ENCODE data around the gene PRDM15.

The PRDM15 gene

GRCh38 chr21:41859297-41859980, 19.7 kb downstream of the PRDM15 start:
- no peak for DNase-seq

- DNase-seq, result no peak
Observed at GRCh38 chr21:41858466-41859296, 20.5 kb downstream of the PRDM15 start.

DNA sequence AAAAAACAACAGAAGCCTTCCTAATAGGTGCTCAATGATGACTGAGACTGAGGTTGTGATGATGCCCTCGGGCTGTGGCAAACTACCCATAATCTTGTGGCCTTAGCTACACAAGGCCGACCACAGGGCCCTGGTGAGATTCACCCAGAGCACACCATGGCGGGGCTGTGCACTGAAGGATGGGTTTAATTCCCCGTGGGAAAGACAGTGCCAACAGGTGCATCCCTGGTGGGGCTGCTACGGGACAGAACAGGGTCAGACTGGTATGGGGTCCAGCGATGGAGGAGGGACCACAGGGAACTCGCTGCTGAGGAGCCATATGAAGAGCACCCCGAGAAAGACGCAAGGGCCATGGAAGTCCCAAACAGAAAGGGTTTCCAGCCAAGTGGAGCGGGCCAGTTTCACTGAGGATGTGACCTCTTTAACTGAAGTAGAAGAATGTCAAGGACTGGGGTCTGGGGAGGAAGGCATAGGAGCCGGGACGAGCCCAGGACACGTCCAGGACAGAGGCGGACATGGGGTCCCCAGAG, 21.3 kb downstream of the PRDM15 start:
- DNase-seq, result no peak

GRCh38 chr21:41856572-41856971, 22.6 kb downstream of the PRDM15 start:
- no peak for DNase-seq

GRCh38 chr21:41854426-41854995, 24.6 kb downstream of the PRDM15 start:
- no peak for DNase-seq

GRCh38 chr21:41852929-41853320, 26.2 kb downstream of the PRDM15 start:
- no peak for DNase-seq

DNA sequence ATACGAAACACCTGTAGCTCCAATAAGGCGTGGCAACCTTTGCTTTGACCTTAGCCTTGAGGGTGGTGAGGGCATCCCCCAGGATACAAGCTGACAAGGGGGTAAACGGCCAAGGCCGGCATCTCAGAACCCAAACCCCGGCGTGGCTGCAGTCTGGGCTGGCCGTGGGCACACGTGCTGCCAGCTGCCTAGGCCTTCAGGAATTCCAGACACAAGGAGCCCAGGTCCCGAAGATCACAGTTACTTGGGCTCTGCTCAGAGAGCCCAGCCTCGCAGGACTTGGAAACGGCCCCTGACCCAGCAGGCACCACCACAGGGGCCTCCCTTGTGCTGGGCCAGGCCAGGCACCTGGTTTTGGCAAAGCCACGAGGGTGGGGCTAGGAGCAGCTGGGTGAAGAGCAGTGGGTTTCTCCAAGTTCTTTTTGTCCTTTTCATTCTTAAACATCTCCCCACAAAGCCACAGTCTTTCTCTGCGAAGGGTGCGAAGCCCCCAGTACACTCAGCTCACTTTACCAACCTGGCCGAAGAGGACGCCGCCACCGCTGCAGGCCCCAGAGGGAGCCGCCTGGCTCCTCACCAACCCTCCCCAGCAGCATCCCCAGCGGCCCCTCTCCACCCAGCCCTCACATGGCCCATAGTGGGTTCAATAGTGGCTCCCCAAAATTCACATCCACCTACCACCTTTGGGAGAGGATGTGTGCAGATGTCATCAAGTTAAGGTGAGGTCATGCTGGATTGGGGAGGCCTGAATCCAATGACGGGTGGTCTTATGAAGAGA, 26.8 kb downstream of the PRDM15 start:
- DNase-seq, result no peak

DNA sequence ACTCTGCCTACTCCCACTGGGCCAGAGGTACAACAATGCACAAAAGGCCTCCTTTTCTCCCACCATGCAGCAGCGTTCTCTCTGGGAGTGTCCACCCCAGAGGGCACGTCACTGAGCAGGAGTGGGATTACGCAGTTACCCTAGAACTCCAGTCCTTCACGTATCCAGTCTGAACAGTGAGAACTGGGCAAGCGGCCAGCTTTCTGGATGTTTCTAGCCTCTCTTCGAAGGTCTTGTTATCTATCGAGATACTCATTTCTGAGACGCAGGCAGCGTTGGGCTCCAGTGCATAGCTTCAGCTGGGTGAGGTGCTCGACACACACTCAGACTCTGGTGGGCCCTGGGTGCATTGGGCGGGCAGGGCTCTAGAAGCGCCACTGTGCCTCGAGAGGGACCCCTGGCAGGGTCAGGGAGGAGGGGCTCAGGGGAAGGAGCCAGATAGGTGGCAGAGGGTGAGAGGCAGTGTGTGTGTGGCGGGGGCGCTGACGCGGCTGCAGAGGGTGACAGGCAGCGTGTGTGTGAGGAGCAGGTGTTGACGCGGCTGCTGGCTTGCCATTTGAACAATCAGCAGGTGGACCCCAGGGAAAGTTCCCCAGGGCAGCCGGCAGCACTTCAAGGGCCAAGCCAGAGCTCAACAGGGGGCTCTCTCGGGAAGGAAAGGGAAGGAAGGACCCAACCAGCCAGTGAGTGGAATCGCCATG, 27.9 kb downstream of the PRDM15 start:
- DNase-seq, result no peak

DNA sequence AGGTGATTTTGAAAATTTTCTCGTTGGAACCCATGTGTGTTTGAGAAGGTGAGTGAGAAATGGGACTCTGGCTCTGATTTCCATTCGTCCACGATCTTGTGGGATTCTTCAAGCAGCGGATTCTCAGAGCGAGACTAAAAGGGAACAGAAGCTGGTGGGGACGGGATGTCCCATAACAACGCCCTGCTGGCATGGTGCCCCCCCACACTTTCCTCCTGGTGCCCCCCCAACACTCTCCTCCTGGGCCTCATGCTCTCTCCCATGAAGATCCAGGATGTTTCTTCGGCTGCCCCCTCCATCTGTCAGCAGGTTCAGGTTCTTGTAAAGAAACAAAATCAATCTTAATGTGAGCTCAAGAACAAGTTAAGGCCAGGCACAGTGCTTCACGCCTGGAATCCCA, 29.1 kb downstream of the PRDM15 start:
- DNase-seq, result no peak

DNA sequence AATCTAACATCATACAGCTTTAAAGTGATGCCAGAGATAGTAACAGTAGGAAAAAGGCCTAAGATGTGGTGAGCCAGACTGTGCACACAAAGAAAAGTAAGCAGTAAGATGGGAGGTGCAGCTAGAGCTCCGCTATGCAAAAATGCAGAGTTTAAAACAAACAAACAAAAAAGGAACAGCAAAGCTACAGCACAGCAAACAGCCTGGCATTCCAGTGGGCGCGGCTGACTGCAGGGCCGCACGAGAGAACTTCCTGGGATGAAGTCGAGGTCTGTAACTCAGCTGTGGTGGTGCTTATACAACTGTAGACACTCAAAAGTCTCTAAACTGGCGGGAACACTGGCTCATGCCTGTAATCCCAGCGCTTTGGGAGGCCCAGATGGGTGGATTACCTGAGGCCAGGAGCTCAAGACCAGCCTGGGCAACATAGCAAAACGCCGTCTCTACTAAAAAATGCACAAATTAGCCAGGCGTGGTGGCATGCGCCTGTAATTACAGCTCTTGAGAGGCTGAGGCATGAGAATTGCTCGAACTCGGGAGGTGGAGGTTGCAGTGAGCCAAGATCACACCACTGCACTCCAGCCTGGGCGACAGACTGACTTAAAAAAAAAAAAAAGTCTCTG, 30.1 kb downstream of the PRDM15 start:
- DNase-seq, result no peak

DNA sequence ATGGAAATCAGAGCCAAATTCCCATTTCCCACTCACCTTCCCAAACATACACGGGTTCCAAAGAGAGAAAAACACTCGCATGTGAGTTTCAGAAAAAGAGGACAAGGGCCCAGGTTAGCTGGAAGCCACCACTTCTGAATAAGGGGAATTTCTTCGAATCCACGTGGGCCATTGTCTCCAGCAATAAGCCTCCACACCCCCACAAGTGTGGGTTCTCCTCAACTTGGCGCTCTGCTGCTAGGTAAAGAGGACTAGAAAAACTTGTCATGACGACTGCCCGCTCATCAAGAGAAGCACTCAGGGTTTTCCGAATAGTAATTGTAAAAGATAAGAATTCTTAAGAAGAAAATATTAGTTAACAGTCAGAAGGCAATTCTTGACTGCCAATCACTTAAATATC, 30.6 kb downstream of the PRDM15 start:
- no peak for DNase-seq

DNA sequence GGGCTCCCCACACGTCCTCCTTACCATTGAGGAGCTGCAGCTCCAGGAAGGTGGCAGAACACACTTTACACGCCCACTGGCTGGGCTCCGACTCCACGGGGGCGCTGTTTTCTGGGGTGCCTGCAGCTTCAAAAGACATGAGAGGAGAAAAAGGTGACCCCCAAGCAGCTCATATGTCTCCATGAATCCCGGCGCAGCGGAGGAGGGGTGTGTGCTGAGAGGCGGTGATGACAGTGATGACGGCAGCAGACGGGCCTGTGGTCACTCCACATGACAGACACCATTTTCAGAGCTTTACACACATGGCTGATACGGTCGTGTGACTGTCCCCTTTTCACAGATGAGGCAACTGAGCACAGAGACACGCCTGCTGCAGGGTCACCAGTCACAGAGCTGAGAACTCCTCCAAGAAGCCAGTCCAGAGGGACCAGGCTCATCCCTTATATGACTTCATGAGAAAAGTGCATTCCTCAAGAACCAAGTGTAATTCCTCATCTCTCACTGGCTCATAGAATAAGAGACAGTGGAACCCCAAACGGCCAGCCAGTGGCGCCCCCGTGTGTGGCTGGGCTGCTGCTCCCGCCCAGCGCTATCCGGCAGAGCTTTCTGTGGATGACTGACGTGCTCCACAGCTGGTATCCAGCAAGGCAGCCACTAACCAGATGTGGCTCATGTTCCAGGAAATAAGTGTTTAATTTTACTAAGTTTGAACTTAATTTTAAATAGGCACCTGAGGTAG, 31.9 kb downstream of the PRDM15 start:
- no peak for DNase-seq

DNA sequence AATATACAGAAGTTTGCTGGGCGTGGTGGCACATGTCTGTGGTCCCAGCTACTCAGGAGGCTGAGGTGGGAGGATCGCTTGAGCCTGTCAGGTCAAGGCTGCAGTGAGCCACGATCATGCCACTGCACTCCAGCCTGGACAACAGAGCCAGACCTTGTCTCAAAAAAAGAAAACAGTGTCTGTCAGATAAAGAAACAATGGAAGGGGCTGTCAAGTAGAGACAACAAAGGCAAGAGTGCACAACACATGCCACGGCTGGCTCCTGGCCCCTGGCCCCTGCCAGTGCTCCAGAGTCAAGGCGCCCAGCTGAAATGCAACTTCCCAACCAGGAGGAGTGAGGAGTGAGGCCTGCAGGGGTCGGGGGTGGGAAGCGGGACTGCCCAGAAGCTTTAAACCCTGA, 32.6 kb downstream of the PRDM15 start:
- DNase-seq, result no peak

GRCh38 chr21:41846033-41846317, 33.2 kb downstream of the PRDM15 start:
- DNase-seq, result no peak

DNA sequence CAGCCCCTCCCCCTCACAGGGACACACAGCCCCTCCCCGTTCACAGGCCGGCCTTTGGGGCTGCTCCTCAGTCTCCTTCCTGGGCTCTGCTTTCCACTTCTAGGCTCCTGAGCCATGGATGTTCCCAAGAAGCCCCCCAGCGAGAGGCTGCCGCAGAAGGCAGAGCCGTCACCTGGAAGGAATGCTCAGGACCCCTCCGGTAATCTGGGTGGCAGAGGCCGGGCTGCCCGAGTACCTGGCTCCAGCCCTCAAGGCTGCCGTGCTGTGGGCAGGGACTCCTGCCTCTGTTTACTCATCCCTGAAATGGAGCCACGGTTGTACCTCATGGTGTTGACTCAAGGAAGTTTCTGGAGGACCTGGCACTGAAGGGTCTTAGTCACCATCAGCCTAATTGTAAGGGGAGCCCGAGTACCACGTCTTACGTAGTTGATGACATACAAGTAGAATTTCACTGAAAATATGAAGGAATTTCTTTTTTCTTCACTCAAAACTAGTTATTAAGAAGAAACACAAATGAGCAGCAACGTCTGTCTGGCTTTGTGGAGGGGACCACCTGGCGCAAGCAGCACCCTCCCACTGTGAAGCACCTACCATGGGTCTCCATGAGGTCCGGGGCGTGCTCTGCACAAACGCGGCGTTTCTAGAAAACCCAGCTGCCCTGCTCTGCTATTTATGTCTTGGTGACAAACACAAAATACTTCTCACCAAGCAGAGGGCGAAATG, 33.7 kb downstream of the PRDM15 start:
- DNase-seq, result no peak

GRCh38 chr21:41843584-41843983, 35.6 kb downstream of the PRDM15 start:
- DNase-seq, result no peak

DNA sequence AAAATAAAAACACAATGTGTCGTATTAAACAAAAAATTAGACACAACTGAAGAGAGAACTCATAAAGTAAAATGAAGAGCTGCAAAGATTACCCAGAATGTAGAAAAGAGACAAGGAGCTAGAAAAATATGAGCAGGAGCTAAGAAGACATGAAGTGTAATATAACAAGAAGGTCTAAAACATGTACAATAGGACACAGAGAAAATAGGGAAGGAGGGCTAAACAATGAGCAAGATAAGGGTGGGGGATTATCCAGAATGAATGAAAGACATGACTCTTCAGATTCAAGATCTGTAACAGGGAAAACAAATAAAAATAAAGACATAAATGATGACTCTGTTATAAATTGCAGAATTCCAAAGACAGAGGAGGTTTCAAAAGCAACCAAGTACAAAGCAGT, 38.3 kb downstream of the PRDM15 start:
- DNase-seq, result no peak

DNA sequence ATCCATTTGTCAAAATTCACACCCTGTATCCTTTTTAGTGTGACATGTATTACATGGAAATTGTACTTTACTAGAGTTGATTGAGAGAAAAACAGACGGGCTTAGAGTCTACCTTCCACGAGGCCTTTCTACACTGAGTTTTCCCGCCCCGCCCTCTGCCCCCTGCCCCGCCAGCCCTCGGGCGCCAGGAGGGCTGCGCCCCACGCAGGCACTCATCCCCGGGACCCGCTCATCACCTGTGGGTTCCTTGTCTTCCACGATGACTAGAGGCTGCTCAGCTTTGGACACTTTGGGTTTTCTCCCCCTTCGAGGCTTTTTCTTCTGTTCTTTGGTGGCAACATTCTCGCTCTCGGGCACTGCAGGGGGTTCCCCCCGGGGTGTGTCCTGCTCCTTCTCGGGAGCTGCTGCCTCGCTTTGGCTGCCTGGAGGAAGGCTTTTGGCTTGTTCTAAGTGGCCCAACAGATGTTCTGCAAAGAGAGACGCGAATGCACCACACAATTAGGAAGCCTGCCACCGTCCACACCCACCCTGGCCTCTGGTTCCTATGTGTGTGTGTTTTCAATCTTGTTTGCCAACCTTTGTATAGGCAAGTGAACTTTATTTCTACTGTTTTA, 39.6 kb downstream of the PRDM15 start:
- DNase-seq, result no peak

- DNase-seq, result no peak
Observed at GRCh38 chr21:41837756-41838297, 41.3 kb downstream of the PRDM15 start.
